IPS DF 19.7 (cell line): ENCODE measurements around the gene SLC7A1.

Experiments used
- DNase-seq: peaks from one replicate; pipeline ENCODE4 v3.0.0-alpha.2; 2013; ENCODE audit warnings: low read depth, low spot score

Gene SLC7A1

GRCh38 chr13:29511106-29511796, 84.2 kb downstream of the SLC7A1 start:
- DNase-seq: no peak

DNA sequence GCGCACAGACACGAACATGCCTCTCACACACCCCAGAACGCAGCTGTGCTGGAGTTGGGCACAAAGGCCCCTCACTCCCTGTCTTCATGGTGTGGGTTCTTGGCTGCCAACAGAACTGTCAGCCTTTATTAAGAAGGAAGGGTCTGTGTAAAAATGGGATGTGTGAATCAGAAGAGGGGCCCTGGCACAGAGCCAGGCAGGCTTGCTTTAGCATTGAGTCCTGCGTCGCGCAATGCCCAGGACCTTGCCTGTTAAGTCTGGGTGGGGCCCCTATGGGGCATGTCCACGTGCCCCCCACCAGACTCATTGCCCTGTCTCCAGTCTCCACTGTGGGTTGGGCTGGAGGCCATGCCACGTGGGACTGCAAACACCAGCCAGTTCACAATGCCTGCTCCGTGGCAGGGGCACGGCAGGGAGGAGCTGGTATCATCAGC, 84.8 kb downstream of the SLC7A1 start:
- DNase-seq: no peak

GRCh38 chr13:29509999-29510589, 85.4 kb downstream of the SLC7A1 start:
- DNase-seq: no peak

- DNase-seq: no peak
These were observed 86.6 kb downstream of the SLC7A1 start for GRCh38 chr13:29508876-29509252.

DNA sequence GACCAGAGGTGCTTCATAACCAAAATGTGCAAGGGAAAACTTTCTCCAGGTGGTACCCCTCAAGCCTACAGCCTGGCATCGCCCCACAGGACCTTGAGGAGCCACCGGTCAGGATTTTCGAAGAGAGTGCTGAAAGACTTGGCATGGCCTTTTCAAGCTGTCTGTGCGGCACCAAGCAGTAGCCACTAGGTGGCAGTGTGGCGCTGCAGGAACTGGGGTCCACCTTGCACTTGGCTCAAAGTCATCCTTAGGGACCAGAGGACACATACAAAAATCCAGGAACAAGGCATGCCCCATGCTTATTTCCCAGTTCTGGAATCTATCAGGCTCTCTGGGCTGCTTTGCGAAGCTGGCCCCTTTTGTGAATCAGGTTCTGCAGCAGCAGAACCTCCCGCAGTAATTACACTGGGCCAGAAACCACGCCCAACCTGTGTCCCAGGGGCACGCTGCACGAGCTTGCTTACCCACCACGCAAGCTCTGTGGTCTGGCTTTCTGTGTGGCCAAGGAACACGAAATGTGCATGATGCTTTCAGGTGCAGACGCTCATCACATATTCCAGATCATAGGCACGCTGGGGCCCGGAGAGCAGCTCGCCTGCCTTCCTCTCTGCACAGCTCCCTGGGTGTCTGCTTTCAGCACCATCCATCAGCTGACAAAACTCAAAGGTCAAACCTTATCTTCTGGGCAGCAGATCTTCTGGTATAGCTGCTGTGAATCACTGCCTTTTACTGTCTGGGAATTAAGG, 87.2 kb downstream of the SLC7A1 start:
- DNase-seq: peak; percentile 20

- DNase-seq: no peak
These were observed 88.1 kb downstream of the SLC7A1 start for GRCh38 chr13:29507356-29507755.

DNA sequence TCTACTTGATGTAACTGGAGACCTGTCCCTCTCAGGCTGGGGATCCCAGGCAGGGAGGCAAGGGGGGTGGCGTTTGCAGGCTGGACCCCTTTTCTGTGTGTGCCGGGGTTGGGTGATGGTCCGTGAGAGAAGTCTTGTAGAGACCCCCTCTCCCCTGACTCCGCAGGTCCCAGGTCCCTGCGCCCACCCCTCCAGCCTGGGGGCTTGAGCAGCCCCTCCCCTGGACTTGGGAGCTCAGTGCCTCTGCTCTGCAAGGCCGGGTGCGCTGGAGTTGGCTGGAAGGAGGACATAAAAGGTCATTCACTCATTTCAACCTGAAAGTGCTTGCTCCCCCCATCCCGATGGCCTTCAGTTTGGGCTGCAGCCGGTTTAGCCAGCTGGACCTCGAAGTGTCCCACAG, 89.5 kb downstream of the SLC7A1 start:
- no peak for DNase-seq

GRCh38 chr13:29505511-29505910, 90.0 kb downstream of the SLC7A1 start:
- no peak for DNase-seq

GRCh38 chr13:29504691-29505090, 90.8 kb downstream of the SLC7A1 start:
- no peak for DNase-seq

DNA sequence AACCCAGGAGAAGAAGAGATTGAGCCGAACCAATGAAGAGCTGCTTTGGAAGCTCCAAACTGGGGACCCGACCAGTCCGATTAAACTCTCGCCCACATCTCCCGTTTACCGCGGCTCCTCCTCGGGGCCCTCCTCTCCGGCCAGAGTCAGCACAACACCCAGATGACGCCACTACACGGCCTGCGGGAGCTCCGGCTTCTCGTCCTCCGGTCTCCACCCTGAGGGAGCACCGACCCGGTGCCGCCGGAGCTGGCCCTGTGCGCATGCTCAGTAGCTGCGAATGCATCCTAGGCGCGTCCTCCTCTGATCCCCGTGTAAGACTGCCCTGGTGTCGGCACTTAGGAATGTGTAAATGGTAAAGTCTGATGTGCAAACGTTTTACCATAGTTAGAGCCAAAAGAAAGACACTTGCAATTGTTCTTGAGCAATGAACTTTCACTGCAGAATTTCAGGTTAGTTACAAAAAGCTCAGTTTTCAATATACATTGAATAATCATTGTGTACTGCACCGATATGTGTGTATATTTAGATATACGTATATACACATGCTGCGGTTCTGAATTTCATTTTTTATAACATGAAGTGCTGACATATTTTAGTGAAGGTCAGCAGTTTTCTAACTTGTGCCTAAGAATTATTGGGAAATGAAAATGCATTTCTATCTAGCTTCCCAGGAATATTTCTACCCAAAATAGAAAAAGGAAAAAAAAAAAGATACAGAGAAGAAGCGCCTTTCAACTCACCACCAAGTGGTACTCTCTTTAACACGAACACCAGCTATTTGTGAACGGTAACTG, 92.2 kb downstream of the SLC7A1 start:
- DNase-seq: peak; percentile 12

GRCh38 chr13:29502391-29503008, 93.0 kb downstream of the SLC7A1 start:
- DNase-seq: no peak

- no peak for DNase-seq
These were observed 93.8 kb downstream of the SLC7A1 start for GRCh38 chr13:29501674-29502073.

DNA sequence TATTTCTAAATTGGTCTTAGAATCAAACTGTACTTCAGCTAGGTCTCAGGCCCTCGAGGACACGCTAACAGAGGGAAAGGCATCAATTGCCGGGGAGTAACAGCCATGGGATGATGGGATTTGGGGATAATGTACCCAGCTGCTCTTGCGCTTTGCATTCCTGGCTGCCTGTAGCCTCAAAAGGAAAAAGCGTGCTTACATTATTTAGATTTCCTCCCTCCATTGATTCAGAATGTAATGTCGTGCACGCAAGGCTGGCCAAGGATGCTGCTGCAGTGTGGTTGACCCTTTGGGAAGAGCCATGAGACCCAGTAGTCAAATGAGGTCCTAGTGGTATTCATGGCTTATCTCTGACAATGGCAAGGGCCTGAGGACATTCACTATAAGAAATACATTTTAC, 95.1 kb downstream of the SLC7A1 start:
- no peak for DNase-seq

GRCh38 chr13:29499506-29500165, 95.9 kb downstream of the SLC7A1 start:
- no peak for DNase-seq

DNA sequence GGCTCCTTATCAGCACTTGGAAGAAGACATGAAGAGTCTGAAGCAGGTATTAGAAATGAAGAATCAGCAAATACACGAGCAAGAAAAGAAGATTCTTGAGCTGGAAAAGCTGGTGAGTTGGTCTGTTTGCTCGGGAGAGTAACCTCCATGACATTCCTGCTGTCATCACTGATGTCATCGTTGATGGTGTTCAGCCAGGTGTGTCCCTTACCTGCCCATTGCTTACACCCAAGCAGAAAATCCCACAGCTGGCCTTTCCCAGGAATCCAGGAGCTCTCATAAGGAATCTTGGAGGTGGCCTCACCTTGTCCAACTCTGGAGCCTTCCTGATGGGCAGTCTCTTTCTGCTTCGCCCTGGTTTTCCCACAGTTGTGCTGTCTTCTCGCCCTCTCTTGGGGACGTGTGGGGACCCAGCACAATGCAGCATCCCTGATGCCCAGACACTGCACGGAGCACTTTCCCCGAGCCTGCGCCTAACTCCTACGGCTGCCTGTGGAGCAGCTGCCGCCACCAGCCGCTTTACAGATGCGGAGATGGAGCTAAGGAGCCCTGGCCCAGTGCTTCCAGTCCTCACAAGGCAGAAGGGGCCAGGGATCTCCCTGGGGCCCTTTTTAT, 97.0 kb downstream of the SLC7A1 start:
- DNase-seq: no peak

DNA sequence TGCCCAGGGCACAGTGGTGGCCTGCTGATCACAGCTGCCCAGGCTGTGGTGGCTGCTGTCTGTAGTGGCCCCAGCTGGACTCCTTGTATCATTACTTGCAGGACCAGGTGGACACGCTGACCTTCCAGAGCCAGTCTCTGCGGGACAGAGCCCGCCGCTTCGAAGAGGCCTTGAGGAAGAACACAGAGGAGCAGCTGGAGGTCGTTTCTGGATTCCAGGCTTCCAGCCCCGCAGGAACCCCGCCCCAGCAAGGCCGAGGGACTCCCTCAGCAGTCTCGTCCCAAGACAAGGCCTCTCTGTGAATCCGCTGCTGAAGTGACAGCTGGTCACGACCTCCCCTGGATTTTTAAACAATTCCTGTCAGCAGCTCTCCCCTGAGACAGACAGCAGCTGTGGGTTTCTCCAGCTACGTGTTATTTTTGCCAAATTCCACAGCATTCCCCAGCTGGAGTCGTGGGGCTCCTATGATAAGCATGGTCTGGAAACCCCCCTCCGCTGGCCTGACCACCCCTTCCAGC, 98.3 kb downstream of the SLC7A1 start:
- no peak for DNase-seq

- no peak for DNase-seq
These were observed 99.2 kb downstream of the SLC7A1 start for GRCh38 chr13:29496241-29496712.

GRCh38 chr13:29494520-29494919, 101.0 kb downstream of the SLC7A1 start:
- no peak for DNase-seq

DNA sequence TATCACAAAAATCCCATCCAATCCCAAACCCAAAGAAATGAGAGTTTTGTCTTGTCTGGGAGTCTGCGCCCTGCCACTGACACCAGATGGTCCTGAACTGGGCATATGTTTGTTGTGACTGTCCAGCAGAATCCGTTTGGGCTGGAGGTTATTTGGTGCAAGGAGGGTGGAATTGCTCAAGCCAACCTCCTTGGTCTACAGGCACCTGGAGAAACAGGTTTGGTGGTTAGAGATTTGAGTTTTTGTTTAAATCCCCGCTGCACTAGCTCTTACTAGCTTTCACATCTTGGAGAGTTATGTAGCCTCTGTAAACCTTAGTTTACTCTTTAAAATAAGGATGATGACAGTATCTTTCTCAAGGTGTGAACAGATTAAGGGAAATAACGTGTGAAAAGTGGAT, 101.7 kb downstream of the SLC7A1 start:
- DNase-seq: no peak

- no peak for DNase-seq
These were observed 104.2 kb downstream of the SLC7A1 start for GRCh38 chr13:29491248-29491647.
